ENCODE measurements around the gene RAB33B.

The RAB33B gene

GRCh38 chr4:139499186-139499585, 45.3 kb downstream of the RAB33B start:
- no peak for DNase-seq (ENCODE audit: low read depth in 1 of 2, low spot score in 1 of 2)
- Histone ChIP-seq H3K27ac (replicated peaks) (no peak overlapping the region), H3K4me3 (replicated peaks; ENCODE audit: insufficient read depth, low read length) (no peak overlapping the region), H3K27me3 (ENCODE audit: insufficient read depth, poor library complexity, severe bottlenecking) (no peaks in the 10 kb centered on the region)
- TF ChIP-seq GABPA (IDR thresholded peaks at IDR 0.05; ENCODE audit: low read depth) (no peak), CTCF (IDR thresholded peaks at IDR 0.05; ENCODE audit: insufficient read depth, low read length) (no peak), REST (IDR thresholded peaks at IDR 0.05; ENCODE audit: insufficient replicate concordance, low read depth) (no peak), POLR2AphosphoS5 (IDR thresholded peaks at IDR 0.05; ENCODE audit: low read depth) (no peak), SPI1 (IDR thresholded peaks at IDR 0.05; ENCODE audit: borderline replicate concordance, low read depth) (no peak)

- no peak for TF ChIP-seq CTCF (IDR thresholded peaks at IDR 0.05; ENCODE audit: insufficient read depth, low read length)
- Histone ChIP-seq H3K27ac (replicated peaks) (no peak overlapping the region), H3K4me3 (replicated peaks; ENCODE audit: insufficient read depth, low read length) (no peak overlapping the region), H3K27me3 (ENCODE audit: insufficient read depth, poor library complexity, severe bottlenecking) (no peaks in the 10 kb centered on the region)
- no peak for DNase-seq (ENCODE audit: low read depth in 1 of 2, low spot score in 1 of 2)
Observed at GRCh38 chr4:139501117-139501516, 47.2 kb downstream of the RAB33B start.

- no peak for DNase-seq (ENCODE audit: low read depth in 1 of 2, low spot score in 1 of 2)
- TF ChIP-seq SPI1 (IDR thresholded peaks at IDR 0.05; ENCODE audit: borderline replicate concordance, low read depth) (no peak), GABPA (IDR thresholded peaks at IDR 0.05; ENCODE audit: low read depth) (no peak), REST (IDR thresholded peaks at IDR 0.05; ENCODE audit: insufficient replicate concordance, low read depth) (no peak), CTCF (IDR thresholded peaks at IDR 0.05; ENCODE audit: insufficient read depth, low read length) (no peak), POLR2AphosphoS5 (IDR thresholded peaks at IDR 0.05; ENCODE audit: low read depth) (no peak)
- H3K4me3 ChIP-seq (replicated peaks; ENCODE audit: insufficient read depth, low read length), result no peak overlapping the region
- no peak overlapping the region for H3K27ac ChIP-seq (replicated peaks)
- no peaks in the 10 kb centered on the region for H3K27me3 ChIP-seq (ENCODE audit: insufficient read depth, poor library complexity, severe bottlenecking)
Observed at GRCh38 chr4:139501527-139501926, 47.6 kb downstream of the RAB33B start.
